ENCODE results near the gene ERMARD. TPM values are rescaled to one million over a fixed set of nuclear protein-coding genes. Genes with fewer than 3 reads are reported as not detected.

Gene ERMARD
- total and polyA plus RNA-seq, 8 donors = 16.8 to 56.1 (median 44.9) TPM

DNA sequence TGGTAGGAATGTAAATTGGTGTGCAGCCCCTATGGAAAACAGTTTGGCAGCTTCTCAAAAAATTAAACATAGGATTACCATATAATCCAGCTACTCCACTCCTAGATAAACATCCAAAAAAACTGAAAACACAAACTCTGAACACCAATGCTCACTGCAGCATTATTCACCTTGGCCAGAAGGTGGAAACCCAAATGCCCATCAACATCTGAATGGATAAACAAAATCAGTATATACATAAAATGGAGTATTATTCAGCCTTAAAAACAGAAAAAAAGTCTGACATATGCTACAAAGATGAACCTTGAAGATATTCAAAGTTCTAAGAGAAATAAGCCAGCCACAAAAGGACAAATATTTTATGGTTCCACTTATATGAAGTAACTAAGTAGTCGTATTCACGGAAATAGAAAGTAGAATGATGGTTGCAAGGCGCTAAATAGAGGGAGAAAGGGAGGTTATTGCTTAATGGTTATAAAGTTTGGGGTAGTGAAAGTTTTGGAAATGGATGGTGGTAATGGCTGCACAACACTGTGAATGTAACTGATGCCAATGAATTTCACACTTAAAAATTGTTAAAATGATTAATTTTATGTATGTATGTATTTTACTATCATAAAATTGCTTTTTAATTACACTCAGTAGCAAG is 31.1 kb upstream of the ERMARD start:
- intact Hi-C loops (cut with DNase I) = no loop called here
- TF ChIP-seq, protein P1, sequence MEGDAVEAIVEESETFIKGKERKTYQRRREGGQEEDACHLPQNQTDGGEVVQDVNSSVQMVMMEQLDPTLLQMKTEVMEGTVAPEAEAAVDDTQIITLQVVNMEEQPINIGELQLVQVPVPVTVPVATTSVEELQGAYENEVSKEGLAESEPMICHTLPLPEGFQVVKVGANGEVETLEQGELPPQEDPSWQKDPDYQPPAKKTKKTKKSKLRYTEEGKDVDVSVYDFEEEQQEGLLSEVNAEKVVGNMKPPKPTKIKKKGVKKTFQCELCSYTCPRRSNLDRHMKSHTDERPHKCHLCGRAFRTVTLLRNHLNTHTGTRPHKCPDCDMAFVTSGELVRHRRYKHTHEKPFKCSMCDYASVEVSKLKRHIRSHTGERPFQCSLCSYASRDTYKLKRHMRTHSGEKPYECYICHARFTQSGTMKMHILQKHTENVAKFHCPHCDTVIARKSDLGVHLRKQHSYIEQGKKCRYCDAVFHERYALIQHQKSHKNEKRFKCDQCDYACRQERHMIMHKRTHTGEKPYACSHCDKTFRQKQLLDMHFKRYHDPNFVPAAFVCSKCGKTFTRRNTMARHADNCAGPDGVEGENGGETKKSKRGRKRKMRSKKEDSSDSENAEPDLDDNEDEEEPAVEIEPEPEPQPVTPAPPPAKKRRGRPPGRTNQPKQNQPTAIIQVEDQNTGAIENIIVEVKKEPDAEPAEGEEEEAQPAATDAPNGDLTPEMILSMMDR (IDR thresholded peaks at IDR 0.05) = no peak

DNA sequence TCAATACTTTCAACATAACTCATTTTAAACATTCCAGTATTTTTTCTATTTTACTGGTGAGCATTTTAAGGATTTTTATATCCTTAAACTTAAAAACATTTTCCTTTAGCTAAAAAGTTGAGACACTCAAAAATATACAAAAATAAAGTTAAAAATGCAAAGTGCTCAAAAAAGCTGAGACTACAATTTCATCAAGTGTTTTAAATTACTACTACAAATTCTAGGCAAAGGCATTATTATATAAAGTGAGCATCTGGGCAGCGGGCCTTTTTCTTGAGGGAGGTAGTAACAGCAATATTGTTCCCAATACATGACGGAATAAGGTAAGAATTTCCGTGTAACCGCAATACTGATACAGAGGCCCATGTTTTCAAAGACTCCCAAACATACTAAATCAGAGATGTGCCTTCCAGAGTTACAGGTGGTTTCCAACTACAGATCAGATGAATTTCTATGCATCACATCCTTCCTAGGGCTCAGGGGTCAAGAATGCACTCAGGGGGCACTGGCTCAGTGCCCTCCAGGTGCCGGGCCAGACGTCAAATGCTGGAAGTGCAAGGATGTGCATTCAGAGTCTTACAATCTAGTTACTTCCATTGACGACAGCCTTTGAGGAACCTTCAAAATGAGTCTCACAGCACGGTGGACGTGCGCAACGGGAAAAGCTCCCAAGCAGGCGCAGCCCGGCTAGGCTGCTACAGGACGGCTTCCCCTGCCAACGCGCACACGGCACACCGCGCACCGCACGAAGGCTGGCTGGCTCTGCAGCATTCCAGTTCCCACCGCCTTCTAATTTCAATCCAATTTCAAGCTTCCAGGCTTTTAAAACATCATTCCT is 28.8 kb upstream of the ERMARD start:
- peak; percentile 71 for ATAC-seq

More for the DNA sequence above, 31.1 kb upstream of the ERMARD start:
- no peak for ATAC-seq
- H3K4me1 ChIP-seq = peaks cover 4 to 30% of the 10 kb centered on the region in 2 donors
- H3K27ac ChIP-seq = no peak overlapping the region
- no peaks in the 10 kb centered on the region for H3K9me3 ChIP-seq
- DNase-seq = no peak
- no peak overlapping the region for H3K4me3 ChIP-seq
- H3K36me3 ChIP-seq = peaks cover 0 to 11% of the 10 kb centered on the region in 2 donors
- peaks cover 0 to 6% of the 10 kb centered on the region in 2 donors for H3K27me3 ChIP-seq

DNA sequence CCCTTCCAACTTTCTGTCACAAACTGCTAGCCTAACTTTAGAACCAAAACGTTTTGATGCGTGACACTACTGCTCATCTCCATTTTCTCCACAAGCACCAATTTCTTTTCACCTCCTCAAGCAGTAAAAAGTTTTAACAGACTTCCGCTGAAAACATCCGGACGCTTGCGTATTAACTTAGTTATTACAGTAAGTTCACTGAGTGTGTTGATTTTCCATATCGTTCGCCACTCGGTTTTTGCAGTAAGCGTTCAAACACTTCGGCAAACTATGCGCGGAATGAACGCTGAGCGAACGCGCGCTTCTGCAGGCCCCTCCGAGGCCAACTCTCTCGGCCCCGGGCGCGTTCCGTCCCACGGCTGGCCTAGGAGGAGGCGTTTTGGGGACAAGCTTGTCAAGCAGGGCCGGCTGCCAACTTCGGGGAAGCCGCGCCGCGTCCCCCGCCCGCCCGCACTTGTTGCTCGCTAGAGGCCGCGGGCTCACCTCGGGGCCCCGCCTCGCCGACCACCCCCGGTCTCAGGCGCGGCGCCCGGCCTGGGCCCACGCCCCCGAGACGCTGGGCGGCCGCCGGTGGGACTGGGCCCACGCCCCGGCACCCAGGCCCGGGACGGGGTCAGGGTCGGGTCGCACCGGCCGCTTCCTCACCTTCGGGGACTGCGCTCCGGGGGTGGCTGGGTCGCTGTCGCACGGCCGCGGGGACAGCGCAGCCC is 28.1 kb upstream of the ERMARD start:
- intact Hi-C loops (cut with DNase I) = no loop called here
- Histone ChIP-seq H3K36me3 (no peaks in the 10 kb centered on the region), H3K9me3 (no peaks in the 10 kb centered on the region), H3K4me3 (peak overlapping the region; percentile 52 to 64), H3K27me3 (peaks cover 0 to 6% of the 10 kb centered on the region in 2 donors), H3K4me1 (peaks cover 4 to 36% of the 10 kb centered on the region in 2 donors), H3K27ac (peak overlapping the region; percentile 84 to 86)
- peak; percentile 58 for ATAC-seq
- TF ChIP-seq, protein P1 (IDR thresholded peaks at IDR 0.05) = no peak
- DNase-seq = peak; percentile 73 to 91 (median 79)

More for the DNA sequence above, 28.8 kb upstream of the ERMARD start:
- Histone ChIP-seq H3K4me3 (peak overlapping the region; percentile 52 to 64), H3K27ac (peak overlapping the region; percentile 84 to 86), H3K27me3 (peaks cover 0 to 6% of the 10 kb centered on the region in 2 donors), H3K4me1 (peaks cover 4 to 36% of the 10 kb centered on the region in 2 donors), H3K9me3 (no peaks in the 10 kb centered on the region), H3K36me3 (no peaks in the 10 kb centered on the region)
- peak in 3 of 4 donors; percentile 51 to 82 (median 58) for DNase-seq
- intact Hi-C loops (cut with DNase I) = no loop called here
- TF ChIP-seq, protein P1 (IDR thresholded peaks at IDR 0.05) = no peak

DNA sequence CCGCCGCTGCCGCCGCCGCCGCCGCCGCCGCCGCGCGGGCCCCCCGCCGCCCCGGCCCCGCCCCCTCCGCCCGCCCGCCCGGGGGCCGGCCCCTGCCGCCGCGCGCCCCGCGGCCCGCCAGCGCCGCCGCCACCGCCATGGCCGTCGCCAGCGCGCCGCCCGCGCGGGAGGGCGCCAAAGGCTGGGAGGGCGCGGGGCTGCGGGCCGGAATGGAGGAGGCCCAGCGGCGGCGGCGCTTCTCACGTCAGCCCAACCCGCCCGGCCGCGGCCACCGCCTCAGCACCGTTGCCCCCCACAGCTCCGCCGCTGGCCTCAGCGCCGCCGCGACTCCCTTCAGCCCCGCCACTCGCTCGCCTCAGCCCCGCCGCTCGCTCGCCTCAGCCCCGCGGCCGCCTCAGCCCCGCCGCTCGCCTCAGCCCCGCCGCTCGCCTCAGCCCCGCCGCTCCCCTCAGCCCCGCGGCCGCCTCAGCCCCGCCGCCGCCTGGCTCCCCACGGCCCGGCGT is 27.4 kb upstream of the ERMARD start:
- intact Hi-C loops (cut with DNase I) = no loop called here
- Histone ChIP-seq H3K4me1 (peaks cover 4 to 36% of the 10 kb centered on the region in 2 donors), H3K27ac (peak overlapping the region; percentile 78 to 84), H3K36me3 (no peaks in the 10 kb centered on the region), H3K27me3 (peaks cover 0 to 6% of the 10 kb centered on the region in 2 donors), H3K9me3 (no peaks in the 10 kb centered on the region), H3K4me3 (peak overlapping the region; percentile 21 to 64)
- DNase-seq (peak; percentile 29 to 83 (median 36)), ATAC-seq (peak; percentile 3)
- TF ChIP-seq, protein P1 (IDR thresholded peaks at IDR 0.05) = no peak
